Endothelial cell of umbilical vein (primary cell): ENCODE data around the gene ADARB1. TPM values are rescaled to one million over a fixed set of nuclear protein-coding genes. Genes with fewer than 3 reads are reported as not detected.

Experiments
- BruUV-seq: library from RNA; stranded (reverse); fragments of 400-500 nt; replicated peaks from 2 replicates; lab custom pipeline; 2021; lab: Mats Ljungman, UMichigan
- CTCF ChIA-PET: fragments of 300-600, 350-600 bp; sonication (Branson Sonifier 250); formaldehyde crosslinking; loops from one replicate; lab custom pipeline; 2021; ENCODE audit warnings: antibody characterized with exemption, inconsistent platforms; lab: Charles Lee
- POLR2A ChIA-PET: fragments of 300-600, 350-600 bp; sonication (Branson Sonifier 250); formaldehyde crosslinking; loops from one replicate; lab custom pipeline; 2021; ENCODE audit warnings: antibody characterized with exemption, inconsistent platforms; lab: Charles Lee
- DNase-seq: peaks from one replicate; pipeline ENCODE4 v3.0.0-alpha.2; 2011; ENCODE audit warnings: low read depth, low spot score
- FAIRE-seq: peaks from 2 replicates; lab custom pipeline; 2011; peaks lifted over from hg19 to GRCh38; lab: Jason Lieb, UNC
- H2AFZ ChIP-seq: 2 replicates; pipeline ENCODE4 v1.6.0; 2012; ENCODE audit warnings: low read depth, low read length, control low read depth, inconsistent platforms
- H3K27ac ChIP-seq: 2 replicates; pipeline ENCODE4 v1.5.1; 2011; ENCODE audit warnings: low read depth, mild to moderate bottlenecking, control low read depth, low read length, moderate library complexity; ENCODE audit not compliant: insufficient read depth
- H3K27me3 ChIP-seq, 2 experiments: 2 replicates each; pipeline versions ENCODE4 v1.6.0 to v1.6.1; 2011; ENCODE audit warnings: low read length in 2 of 2, mixed read lengths in 1 of 2; ENCODE audit not compliant: control insufficient read depth in 2 of 2, insufficient read depth in 2 of 2
- H3K36me3 ChIP-seq, 2 experiments: 2 replicates in 1 of 2; 3 replicates in 1 of 2; pipeline ENCODE4 v1.5.1; 2011; ENCODE audit warnings: low read length in 2 of 2, mild to moderate bottlenecking in 1 of 2, moderate library complexity in 1 of 2; ENCODE audit not compliant: control insufficient read depth in 2 of 2, insufficient read depth in 2 of 2; ENCODE audit errors: extremely low read depth in 1 of 2
- H3K4me1 ChIP-seq: 3 replicates; pipeline ENCODE4 v1.5.1; 2011; ENCODE audit warnings: mild to moderate bottlenecking, low read length; ENCODE audit not compliant: control insufficient read depth, insufficient read depth; ENCODE audit errors: extremely low read depth
- H3K4me2 ChIP-seq: 2 replicates; pipeline ENCODE4 v1.6.1; 2011; ENCODE audit warnings: low read length, control low read depth, mixed read lengths; ENCODE audit not compliant: insufficient read depth
- H3K4me3 ChIP-seq, 3 experiments: fragments of 200-600 bp in 1 of 3; sonication (generic), shearing (Covaris generic) in 1 of 3; replicated peaks in 1 of 3; 2 replicates each; pipeline ENCODE4 v1.5.1; 2011 to 2016; ENCODE audit warnings: control low read depth in 3 of 3, low read length in 3 of 3, mild to moderate bottlenecking in 2 of 3, inconsistent platforms in 1 of 3, low read depth in 1 of 3, moderate library complexity in 1 of 3; ENCODE audit not compliant: insufficient read depth in 1 of 3
- H3K79me2 ChIP-seq: 2 replicates; pipeline ENCODE4 v1.6.0; 2012; ENCODE audit warnings: low read length, inconsistent platforms; ENCODE audit not compliant: control insufficient read depth, insufficient read depth
- H3K9ac ChIP-seq: replicated peaks from 2 replicates; pipeline ENCODE3; 2011; ENCODE audit warnings: low read length, control low read depth; ENCODE audit not compliant: insufficient read depth; ENCODE audit errors: extremely low read depth
- H3K9me1 ChIP-seq: replicated peaks from 3 replicates; pipeline ENCODE4 v1.6.0; 2011; ENCODE audit warnings: mild to moderate bottlenecking, low read length; ENCODE audit not compliant: control insufficient read depth, insufficient read depth; ENCODE audit errors: extremely low read depth
- H3K9me3 ChIP-seq: replicated peaks from 2 replicates; pipeline ENCODE4 v1.5.1; 2012; ENCODE audit warnings: low read length, inconsistent platforms; ENCODE audit not compliant: control insufficient read depth, insufficient read depth
- H4K20me1 ChIP-seq: replicated peaks from 2 replicates; pipeline ENCODE3; 2011; ENCODE audit warnings: mild to moderate bottlenecking, low read length; ENCODE audit not compliant: control insufficient read depth, insufficient read depth; ENCODE audit errors: extremely low read depth
- CTCF ChIP-seq, 2 donors: IDR thresholded peaks; 1 replicate in 1 of 2; 2 replicates in 1 of 2; pipeline ENCODE4 v1.5.1; 2011; ENCODE audit warnings: low read length in 2 of 2, mild to moderate bottlenecking in 2 of 2, moderate library complexity in 2 of 2, control low read depth in 1 of 2, inconsistent platforms in 1 of 2, low read depth in 1 of 2; ENCODE audit not compliant: insufficient read depth in 1 of 2; ENCODE audit errors: extremely low read depth in 1 of 2
- EZH2 ChIP-seq: IDR thresholded peaks from 2 replicates; pipeline ENCODE4 v1.6.1; 2012; ENCODE audit warnings: borderline replicate concordance, low read depth, mild to moderate bottlenecking, moderate library complexity, low read length, inconsistent platforms; ENCODE audit not compliant: severe bottlenecking
- FOS ChIP-seq: IDR thresholded peaks from 2 replicates; pipeline ENCODE4 v1.6.1; 2011; ENCODE audit warnings: mild to moderate bottlenecking, low read length, moderate library complexity, borderline replicate concordance; ENCODE audit not compliant: insufficient read depth
- GATA2 ChIP-seq: IDR thresholded peaks from 2 replicates; pipeline ENCODE4 v1.7.0; 2011; ENCODE audit warnings: low read depth, mild to moderate bottlenecking, moderate library complexity, mixed read lengths, low read length; ENCODE audit not compliant: insufficient read length, insufficient read depth
- JUN ChIP-seq: IDR thresholded peaks from 2 replicates; pipeline ENCODE4 v1.6.1; 2011; ENCODE audit warnings: borderline replicate concordance, low read depth; ENCODE audit not compliant: insufficient read length, insufficient read depth
- MAX ChIP-seq: IDR thresholded peaks from 2 replicates; pipeline ENCODE4 v1.6.1; 2011; ENCODE audit not compliant: insufficient read depth, insufficient read length
- MYC ChIP-seq: IDR thresholded peaks from one replicate; pipeline ENCODE4 v1.6.1; 2011; ENCODE audit warnings: mild to moderate bottlenecking, low read depth, low read length
- POLR2A ChIP-seq: IDR thresholded peaks from 2 replicates; pipeline ENCODE4 v1.6.1; 2012; ENCODE audit warnings: low read depth, mild to moderate bottlenecking, control low read depth, low read length
- POLR2AphosphoS5 ChIP-seq: IDR thresholded peaks from 2 replicates; pipeline ENCODE4 v1.6.1; 2012; ENCODE audit warnings: low read depth, mild to moderate bottlenecking, control low read depth, low read length, moderate library complexity; ENCODE audit not compliant: insufficient read depth
- dilution Hi-C: fragments of 300-500 bp; cut with MboI; formaldehyde crosslinking; loops from one replicate; pipeline ENCODE4 v1.15.0; 2019; ENCODE audit warnings: low sequenced_read_pairs; ENCODE audit not compliant: extremely low pct_ligation_motif_present
- intact Hi-C: fragments of 100-400 bp; cut with micrococcal nuclease; formaldehyde crosslinking; loops from one replicate; pipeline ENCODE4 v1.10.0; 2022
- polyA plus RNA-seq, 4 experiments: library from polyadenylated mRNA; depleted of rRNA in 3 of 4; stranded (reverse) in 3 of 4; unstranded in 1 of 4; fragments of >200 nt; gene quantifications; 2 replicates each; pipeline versions ENCODE4 v1.2.1 to v1.2.3, GENCODE V29; 2011 to 2012; ENCODE audit warnings: missing spikeins in 1 of 4
- total RNA-seq: library from RNA; stranded (reverse); gene quantifications from 2 replicates; pipeline ENCODE4 v1.2.3, GENCODE V29; 2021

The ADARB1 gene
- total and polyA plus RNA-seq, 2 donors (not counting 3 experiments of a cell fraction or from before 2014, with no cell fraction given), result 32.5 to 54.3 TPM

GRCh38 chr21:45161038-45161945 is 86.9 kb downstream of the ADARB1 start:
- BruUV-seq, result no TSS peak
- Histone ChIP-seq H3K9ac (no peak overlapping the region), H3K36me3 (no peaks in the 10 kb centered on the region), H3K4me1 (no peaks in the 10 kb centered on the region), H3K9me3 (no peaks in the 10 kb centered on the region), H3K9me1 (no peaks in the 10 kb centered on the region), H2AFZ (no peak overlapping the region), H3K27ac (no peak overlapping the region), H3K4me2 (no peak overlapping the region), H3K27me3 (no peaks in the 10 kb centered on the region), H3K4me3 (no peak overlapping the region), H3K79me2 (no peaks in the 10 kb centered on the region), H4K20me1 (no peaks in the 10 kb centered on the region)
- DNase-seq (no peak), FAIRE-seq (no peak)
- TF ChIP-seq MAX, result no peak
- no peak for TF ChIP-seq POLR2A
- TF ChIP-seq JUN, result no peak
- no peak for TF ChIP-seq EZH2
- TF ChIP-seq GATA2, result no peak
- TF ChIP-seq FOS, result no peak
- no peak for TF ChIP-seq CTCF (IDR thresholded peaks at IDR 0.05; ENCODE audit: extremely low read depth in 1 of 2, insufficient read depth in 1 of 2, low read depth in 1 of 2, low read length in 2 of 2)
- TF ChIP-seq POLR2AphosphoS5, result no peak
- TF ChIP-seq MYC, result no peak
- intact Hi-C loops, result no loop called here
- ChIA-PET POLR2A (no interaction called here), CTCF (interaction anchor here (1.1 to 1.6 kb wide), 2 partner anchors 9 to 25 kb away, joined by 3 to 4 read pairs; no protein-coding TSS in a partner anchor)
- dilution Hi-C loops, result no loop called here
